Hematopoietic multipotent progenitor cell treated with erythropoietin and hydrocortisone succinate and interleukin-3 and kit ligand, for 17 days (in vitro differentiated cells): ENCODE data around the gene TKFC.

Experiments used
- DNase-seq: peaks from one replicate; pipeline ENCODE4 v3.0.0-alpha.2; 2015; ENCODE audit warnings: low spot score

Gene TKFC, protein sequence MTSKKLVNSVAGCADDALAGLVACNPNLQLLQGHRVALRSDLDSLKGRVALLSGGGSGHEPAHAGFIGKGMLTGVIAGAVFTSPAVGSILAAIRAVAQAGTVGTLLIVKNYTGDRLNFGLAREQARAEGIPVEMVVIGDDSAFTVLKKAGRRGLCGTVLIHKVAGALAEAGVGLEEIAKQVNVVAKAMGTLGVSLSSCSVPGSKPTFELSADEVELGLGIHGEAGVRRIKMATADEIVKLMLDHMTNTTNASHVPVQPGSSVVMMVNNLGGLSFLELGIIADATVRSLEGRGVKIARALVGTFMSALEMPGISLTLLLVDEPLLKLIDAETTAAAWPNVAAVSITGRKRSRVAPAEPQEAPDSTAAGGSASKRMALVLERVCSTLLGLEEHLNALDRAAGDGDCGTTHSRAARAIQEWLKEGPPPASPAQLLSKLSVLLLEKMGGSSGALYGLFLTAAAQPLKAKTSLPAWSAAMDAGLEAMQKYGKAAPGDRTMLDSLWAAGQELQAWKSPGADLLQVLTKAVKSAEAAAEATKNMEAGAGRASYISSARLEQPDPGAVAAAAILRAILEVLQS

DNA sequence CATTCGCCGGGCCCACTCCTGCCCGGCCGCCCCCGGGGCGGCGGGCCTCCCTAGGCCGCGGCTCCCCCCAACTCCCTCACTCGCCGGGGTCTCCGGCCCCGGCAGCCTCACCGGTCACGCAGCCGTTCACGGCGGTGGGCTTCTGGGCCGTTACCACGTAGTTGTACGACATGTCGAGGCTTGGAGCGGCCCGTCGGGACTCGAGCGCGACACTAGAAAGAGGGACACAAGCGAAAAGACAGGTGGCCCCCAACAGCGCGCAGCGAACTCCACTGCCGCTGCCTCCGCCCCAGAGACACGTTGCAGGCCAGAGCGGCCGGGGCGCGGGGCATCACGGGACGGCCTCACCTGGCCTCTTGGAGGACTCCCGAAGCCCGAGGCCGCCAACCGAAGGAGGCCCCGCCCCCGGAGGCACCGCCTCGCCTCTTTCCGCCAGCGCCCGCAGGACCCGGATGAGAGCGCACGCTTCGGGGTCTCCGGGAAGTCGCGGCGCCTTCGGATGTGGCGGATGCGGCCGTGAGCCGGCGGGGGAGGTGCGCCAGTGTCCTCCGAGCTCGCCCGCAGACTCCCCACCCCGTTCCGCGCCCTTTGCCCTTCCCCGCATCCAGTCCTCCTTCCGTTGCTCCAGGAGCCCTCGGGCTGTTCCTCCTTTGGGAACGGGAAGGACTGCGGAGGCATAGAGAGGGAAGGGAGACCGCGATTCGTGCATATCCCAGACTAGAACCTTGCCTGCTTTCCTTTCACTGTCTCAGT, at the start of gene TKFC, which contains the start of gene DDB1:
TSS of gene TKFC (plus strand) at position 432 of the 753 bp plus-strand sequence. CDS start 1,501 bp downstream, outside the sequence.
TSS of gene DDB1 (minus strand) at position 309 of the 753 bp plus-strand sequence. CDS start at position 172, 137 bp downstream.
- DNase-seq = peak; percentile 92

DNA sequence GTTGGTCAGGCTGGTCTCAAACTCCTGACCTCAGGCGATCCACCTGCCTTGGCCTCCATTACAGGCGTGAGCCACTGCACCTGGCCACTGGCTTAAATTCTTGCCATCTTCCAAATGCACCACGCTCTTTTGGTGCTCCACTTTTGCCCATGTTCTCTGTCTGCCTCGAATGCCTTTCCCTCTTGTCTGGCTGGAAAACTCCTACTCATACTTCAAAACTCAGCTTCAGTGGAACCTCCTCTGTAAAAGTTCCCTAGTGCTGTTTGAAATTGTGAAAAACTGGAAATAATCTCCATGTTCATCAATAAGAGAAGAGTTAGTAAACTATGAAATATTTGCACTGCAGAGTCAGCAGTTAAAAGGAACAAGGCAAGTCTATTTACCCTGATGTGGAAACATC, 49.4 kb upstream of the TKFC start:
- DNase-seq = no peak

DNA sequence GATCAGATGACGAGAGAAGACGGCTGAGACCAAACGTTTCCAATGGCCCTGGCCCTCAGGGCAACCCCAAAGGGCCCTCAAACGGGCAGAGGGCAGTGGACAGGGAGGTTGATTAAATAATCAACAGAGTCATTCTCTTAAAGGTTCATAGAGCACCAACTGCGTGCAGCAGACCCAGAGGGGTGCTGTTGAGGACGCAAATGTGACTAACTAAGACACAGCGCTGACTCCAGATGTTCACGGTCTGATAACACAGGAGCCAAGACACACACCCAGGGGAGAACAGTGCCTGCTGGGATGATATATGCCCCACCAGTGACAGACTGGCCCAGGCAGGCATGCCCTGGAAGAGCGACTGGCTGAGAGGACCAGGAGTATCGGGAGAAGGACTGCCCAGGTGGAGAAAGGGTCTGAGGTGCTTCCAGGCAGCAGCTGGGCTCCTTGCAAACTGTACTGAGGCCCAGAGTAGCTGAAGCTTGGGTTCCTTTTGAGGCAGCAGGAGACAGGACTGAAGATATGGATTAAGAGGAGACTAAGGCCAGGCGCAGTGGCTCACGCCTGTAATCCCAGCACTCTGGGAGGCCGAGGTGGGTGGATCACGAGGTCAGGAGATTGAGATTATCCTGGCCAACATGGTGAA, 45.6 kb upstream of the TKFC start:
- peak; percentile 93 for DNase-seq

DNA sequence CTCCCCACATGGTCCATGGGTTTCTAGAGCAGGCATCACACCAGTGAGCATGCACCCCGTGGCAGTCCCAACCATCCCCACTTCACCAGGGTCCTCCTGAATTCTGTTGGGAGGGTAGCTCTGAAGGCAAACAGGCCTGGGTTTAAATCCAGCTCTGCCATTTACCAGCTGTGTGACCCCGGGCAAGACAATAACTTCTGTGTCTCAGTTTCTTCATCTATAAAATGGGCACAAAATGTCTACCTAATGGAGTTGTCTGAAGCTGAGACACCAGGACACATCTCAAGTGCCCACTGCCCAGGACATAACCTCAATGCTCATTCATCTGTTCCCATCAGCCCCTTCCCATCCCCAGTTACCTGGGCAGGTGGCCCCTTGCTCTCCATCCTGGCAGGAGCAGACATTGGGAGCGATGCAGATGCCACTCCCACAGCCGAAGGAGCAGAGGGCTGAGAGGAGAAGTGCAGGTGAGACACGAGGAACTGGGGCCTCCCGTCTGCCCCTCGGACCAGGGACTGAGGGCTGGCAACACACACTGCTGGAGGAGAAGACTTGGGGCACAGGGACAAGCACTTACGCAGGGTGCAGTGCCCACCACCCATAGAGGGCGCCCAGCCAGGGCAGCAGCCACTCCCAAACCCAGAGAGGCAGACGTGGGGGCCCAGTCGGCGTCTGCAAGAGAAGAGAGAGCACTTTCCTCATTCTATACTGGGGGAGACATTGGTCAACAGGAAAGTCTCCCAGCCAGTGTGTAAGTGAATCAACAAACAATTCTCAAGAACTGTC, 41.9 kb upstream of the TKFC start:
- DNase-seq = peak; percentile 46

DNA sequence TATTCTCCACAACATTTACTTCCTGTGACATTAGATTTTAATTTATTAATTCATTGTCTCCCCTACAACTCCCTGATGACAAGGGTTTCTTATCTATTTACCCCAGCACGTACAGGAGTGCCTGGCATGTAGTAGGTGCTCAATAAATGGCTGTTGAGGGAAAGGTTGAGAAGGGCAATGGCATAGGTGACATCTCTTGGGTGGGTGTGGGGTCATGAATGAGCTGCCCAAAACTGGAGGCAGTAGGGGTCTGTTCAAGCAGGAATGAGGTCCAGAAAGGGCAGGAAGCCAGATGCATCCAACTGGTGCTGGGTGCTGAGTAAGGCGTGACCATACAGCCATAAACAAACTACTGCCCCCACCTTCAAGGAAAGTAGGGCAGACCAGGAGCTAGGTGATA, 40.7 kb upstream of the TKFC start:
- DNase-seq = peak; percentile 57

DNA sequence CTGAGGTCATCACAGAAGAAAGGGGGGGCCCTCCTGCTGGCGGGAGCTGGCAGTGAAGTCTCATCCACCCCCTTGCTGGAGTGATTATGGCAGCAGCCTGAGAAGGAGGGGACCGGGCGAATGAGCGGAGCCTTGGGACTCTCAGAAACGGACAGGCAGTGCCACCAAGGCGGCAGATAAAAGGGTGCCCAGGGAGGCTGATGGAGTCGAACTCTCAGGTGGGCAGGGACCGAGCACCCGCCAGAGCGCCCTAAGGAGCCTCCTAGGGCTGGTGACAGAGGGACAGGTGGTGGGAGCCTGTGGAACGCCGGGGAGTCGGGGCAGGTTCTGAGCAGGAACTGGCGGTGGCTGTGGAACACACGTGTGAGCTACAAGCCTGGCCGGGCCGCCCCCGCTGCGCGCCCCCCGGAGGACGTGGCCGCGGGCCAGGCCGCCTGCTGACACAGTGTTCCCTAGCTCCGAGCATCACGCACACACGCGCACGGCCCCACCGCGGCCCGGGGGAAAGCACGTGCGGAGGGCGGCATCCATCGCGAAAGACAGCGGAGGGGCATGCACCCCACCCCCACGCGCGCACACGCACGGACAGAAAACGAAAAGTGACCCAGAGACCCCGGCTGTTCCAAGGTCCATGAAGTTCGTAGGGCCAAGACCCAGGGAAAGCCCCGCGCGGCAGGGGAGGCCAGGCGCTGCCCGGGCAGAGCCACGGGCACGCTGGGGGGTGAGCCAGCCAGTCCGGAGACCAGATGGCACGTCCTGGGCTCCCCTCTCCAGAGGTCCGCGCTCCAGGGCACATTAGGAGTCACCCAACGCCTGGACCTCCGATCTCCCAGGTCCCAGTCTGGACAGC, 38.9 kb upstream of the TKFC start:
- DNase-seq = peak; percentile 63

DNA sequence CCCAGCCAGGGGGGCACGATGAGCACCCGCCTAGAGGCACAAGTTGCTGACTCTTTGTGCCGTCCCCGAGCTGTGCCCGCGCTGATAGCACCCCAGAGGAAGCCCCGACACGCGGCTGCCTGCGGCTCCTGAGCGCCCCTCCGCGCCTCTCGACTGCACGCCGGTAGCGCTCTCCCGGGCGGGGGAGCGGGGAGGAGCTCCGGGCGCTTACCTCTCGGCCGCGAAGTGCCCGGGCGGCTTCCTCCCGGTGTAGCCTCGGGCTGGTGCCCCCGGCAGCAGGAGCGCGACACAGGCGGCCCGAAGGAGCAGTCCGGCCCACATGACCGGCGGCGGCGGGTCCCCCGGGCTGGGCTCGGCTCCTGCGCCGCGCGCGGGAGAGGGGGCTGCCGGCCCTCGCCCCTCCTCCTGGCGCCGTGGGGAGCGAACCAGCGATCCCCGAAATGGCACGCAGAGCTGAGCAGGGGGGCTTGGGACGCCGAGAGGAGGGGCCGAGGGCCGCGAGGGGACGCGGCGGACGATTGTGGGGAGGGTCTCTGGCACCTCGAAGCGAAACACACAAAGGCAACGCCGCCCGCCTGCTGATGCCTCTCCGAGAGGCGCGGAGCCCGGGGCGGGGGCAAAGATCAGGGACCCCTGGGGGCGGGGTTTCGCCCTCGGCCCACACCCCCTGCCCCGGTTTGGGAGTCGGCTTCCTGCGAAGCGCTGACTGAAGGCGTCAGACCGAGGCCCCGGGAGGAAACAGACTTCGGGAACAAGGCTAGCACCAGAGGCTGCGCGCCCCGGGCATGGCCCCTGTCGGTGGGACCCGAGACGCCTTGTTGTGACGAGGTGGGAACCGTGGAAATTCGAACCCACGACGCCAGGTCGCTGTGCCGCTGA, 38.1 kb upstream of the TKFC start, which contains the start of gene VWCE:
TSS of gene VWCE (minus strand) at position 600 of the 879 bp plus-strand sequence. CDS start at position 321, 279 bp downstream.
- peak; percentile 88 for DNase-seq

DNA sequence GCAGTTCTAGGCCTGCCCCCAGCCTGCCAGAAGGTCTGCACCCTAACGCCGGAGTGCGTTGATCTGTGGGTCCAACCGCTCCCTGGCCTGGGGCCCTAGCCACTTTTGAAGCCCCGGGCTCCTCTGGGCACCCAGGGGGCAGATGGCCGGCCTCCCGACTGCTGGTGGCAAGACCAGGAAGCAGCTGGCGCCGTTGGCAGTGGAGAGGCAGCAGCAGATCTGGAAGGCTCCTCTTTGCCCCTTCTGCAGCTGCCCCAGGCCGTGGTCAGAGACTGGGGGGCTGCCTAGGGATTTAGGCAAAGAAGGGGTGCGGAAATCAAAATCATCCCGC, 37.5 kb upstream of the TKFC start:
- DNase-seq = no peak

DNA sequence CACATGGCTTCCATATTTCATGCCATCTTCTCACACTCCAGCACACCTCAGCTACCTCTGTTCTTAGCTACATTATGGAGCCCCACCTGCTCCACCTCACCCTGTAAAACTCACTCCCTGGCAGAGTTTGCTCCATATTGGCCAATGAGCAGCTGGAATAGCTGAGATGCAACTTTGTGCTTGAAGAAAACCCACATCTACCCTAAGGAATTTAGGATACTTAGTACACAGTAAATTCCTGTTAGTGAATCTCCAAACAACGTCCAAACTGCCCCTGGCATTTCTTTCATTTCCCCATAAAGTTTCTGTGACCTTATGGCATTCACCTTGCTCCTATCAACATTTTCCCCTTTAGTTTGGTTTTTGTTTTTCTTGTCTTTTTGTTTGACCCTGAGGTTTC, 35.7 kb upstream of the TKFC start:
- no peak for DNase-seq

DNA sequence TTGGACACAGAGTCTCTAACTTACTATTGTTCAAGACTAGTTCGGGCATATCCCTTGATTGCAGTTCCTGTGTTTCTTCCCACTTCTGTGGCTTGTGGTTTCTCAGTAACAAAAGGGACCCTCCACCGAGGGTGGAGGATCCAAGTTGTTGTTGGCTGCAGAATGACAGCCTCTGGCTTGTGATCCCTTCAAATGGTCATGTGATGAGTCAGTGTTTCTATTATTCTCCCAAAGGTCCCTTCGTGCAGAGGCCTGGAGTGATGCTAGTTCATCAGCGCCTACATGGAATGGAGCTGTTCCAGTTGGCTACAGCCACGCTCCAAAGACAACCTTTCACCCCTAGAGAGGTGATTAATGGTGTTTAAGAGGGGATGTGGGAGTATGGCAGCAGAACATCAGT, 35.3 kb upstream of the TKFC start:
- DNase-seq = no peak

DNA sequence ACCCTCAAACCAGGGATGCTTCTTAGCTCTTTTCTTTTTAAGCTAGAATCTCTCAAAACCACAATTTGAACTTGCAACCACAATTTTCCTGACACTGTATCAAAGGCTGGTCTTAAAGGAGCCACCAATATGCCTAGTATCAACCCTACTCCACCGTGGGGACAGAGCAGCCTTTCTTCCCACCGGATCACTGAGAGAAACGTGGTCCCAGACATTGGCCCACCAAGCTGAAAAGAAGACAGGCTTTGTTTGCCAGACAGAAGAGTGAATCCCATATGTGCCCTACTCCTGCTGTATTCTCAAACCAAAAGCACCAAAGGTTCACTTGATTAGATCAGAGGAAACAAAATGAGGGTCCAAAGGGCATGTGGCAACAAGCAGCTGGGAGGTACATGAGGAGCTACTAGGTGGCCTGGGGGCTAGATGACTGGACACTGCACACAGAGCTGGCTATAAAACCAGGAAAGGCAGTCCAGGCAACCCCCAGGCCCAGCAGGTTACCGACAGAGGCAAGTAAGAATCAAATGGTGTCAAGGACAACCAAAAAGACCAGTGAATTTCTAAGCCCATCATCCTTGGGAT, 34.3 kb upstream of the TKFC start:
- no peak for DNase-seq

DNA sequence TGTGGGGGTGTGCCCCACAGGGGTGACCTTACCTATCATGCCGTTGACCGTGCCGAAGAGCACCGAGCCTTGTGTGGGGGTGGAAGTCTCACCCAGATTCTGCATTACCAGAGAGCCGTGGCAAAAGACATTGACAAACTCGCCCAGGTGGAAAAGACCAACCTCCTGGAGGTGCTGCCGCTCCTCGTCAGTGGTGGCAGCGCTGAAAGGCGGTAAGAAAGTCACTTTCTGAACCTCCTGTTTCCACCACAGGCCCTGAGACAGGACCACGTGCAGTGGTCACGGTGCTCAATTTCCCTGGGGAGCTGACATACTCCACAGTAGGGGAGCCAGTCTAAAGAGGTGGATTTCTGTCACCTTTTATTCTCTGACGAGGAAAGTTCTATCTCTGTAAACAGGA, 30.5 kb upstream of the TKFC start:
- no peak for DNase-seq

DNA sequence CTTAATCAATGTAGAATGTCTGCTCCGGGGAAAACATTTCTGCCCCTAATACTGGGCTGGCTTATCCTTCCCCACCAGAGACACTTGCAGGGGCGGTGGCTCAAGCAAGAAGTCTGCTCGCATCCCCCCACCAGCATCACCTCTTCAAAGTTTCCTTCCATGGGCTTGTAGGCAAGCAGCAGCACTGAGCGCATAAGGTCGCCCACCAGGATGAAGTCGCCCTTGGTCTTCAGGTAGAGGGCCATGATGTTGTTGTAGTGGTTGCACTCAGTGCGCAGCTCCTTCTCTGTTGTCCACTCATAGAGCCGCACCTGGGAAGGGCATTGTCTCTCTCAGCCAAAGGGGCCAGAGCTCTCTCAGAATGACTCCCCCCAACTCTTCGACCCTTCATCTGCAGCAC, 29.3 kb upstream of the TKFC start:
- DNase-seq = no peak

DNA sequence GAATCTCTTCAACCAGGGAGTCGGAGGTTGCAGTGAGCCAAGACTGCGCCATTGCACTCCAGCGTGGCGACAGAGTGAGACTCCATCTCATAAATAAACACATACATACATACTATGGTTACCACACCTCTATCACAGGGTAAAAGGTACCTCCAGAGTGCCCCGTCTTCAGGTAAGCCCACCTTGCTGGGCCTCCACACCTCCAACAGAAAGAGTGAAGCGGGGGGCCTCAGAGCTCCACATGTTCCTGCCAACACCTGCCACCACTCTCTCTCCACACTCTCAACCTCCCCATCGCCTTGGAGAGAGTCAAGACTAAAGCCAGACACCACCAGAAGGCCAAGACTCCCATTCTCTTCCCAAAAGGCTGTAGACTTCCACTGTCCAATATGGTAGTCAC, 27.6 kb upstream of the TKFC start:
- no peak for DNase-seq

DNA sequence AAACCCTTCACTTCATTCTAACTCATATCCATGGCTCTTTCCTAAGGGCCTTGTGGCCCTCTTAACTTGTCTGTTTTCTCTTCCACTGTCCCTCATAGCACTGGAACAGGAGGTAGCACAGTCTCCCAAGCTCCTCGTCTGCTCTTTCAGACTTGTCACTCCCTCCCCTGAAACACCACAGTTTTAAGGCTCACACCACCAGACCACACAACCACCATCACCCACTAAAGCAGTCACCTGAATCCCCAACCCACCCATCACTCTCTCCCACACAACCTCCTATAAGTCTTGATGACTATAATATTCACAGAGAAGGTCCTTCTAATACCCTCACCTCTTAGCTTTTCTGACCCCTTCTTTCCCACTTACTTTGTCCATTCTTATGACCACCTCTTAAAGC, 26.8 kb upstream of the TKFC start:
- no peak for DNase-seq

DNA sequence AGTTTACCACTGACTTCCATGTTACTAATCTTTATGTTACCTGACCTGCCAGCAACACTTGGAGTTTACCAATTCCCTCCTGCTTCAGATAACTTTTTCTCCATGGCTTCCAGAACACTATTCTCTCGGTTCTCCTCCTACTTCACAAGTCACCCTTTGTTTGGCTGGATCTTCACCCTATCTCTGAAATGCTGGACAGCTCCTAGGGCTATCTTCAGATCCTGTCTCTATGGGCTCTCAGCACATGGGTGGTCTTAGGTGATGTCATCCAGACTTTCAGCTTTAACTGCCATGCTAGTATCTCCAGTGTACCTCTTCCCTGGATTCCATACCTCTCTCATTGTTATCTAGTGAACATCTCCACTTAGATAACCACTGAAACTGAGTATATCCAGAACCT, 25.7 kb upstream of the TKFC start:
- DNase-seq = no peak

DNA sequence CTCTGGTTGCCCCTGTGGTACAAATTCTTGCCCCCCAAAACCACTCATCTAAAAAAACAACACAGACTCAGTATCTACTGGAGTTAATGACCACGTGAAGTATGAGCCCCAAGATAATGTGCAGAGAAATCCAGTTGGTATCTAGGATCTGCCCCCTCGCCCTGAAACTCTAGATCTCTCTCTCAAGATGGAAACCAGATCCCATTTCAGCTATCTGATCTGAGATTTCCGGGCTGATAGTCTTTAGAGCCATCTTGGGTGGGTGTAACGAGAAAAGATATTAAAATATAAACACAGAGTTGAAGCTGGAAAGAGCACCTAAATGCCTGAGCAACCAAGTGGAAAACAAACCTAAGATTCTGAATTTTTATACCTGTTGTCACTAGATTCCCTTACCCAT, 23.9 kb upstream of the TKFC start:
- DNase-seq = no peak

DNA sequence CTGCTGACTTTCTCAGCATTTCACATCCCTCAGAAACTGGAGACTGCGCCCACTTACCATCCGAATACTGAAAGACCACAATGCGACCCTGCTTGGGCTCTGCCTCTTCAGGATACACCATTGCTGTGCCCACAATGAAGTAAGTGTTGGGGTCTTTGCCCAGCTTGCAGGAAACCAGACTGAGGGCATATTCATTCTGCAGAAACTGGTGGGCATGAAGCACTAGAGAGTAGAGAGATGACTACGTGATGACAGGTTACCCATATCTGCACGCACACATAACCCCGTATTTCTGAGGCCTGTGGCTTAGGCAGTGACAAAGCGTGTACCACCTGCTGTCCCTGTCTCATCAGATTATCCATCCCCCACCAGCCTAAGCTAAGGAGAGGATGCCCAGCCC, 23.3 kb upstream of the TKFC start:
- no peak for DNase-seq

DNA sequence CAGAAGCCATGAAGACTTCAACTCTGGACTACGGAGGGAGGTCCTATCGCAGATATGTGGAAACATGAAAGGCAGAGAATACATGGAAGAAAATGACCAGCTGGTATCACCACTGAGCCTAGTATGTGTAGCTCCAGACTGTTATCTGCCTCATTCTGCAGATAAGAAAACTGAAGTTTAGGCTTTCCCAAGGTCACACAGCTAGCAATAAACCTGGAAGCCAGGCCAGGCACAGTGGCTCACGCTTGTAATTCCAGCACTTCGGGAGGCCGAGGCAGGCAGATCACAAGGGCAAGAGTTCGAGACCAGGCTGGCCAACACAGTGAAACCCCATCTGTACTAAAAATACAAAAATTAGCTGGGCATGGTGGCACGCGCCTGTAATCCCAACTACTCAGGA, 22.3 kb upstream of the TKFC start:
- no peak for DNase-seq
